Measurements from ENCODE around the gene OGDH.

Gene OGDH

DNA sequence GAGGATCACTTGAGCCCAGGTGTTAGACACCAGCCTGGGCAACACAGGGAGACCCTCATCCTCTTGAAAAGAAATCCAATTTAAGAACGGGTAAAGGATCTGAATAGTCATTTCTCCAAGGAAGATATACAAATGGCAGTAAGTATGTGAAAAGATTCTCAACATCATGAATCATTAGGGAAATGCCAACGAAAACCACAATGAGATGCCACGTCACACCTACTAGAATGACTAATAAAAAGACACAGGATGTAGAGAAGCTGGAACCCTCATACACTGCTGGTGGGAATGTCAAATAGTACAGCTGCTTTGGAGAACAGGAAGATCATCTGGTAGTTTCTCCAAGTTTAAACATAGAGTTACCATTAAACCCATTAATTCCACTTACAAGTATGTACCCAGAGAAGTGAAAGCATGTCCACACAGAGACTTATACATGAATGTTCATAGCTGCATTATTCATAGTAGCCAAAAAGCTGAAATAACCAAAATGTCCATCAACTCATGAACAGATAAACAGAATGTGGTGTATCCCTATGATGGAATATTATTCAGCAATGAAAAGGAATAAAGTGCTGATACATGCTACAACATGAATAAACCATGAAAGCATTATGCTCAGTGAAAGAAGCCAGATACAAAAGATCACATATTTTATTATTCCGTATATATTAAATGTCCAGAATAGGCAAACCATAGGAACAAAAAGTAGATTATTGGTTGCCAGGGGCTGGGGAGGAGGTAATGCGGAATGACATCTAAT, 129.2 kb downstream of the OGDH start:
- no peak for DNase-seq (ENCODE audit: low read depth in 2 of 2, low spot score in 1 of 2)

DNA sequence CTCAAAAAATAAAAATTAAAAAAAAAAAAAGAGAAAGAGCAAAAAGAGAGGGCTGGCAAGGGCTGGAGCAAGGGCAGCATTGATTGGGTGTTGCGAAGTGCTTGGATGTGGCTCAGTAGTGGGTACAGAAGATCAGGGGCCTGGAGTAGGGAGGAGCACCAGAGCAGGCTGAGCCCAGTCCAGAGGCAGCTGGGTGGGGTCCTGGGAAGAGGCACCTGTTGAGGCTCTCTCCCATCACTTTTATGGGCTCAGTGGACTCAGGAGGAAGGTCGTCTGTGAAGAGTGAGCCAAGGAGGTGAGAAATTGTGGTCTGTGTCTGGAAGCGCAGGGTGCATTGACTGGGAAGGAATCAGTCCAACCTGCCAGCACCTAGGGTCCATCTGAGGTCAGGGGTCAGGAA, 130.5 kb downstream of the OGDH start:
- no peak for DNase-seq (ENCODE audit: low read depth in 2 of 2, low spot score in 1 of 2)

DNA sequence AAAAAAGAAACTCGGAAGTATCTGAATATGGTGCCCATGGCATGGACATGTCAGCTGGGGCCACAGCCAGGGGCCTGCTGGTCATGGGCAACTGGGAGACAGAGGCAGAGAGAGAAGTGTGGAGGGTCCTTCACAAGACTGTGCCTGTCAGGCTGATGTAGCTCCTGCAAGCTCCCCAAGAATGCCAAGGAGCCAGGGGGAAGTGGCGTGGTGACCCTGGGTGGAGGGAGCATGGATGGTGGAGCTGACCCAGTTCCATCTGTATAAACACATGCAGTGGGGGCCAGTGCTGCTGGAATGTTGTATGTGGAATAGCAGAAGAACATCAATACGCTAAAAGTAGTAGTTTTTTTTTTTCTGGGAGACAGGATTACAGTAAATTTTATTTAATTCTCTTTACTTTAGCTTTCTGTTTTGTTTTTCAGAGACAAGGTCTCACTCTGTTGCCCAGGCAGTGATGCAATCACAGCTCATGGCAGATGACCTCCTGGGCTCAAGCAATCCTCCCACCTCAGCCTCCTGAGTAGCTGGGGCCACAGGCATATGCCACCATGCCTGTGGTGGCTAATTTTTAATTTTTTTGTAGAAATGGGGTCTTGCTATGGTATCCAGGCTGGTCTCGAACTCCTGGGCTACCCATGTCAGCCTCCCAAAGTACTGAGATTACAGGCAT, 131.8 kb downstream of the OGDH start:
- no peak for DNase-seq (ENCODE audit: low read depth in 2 of 2, low spot score in 1 of 2)

DNA sequence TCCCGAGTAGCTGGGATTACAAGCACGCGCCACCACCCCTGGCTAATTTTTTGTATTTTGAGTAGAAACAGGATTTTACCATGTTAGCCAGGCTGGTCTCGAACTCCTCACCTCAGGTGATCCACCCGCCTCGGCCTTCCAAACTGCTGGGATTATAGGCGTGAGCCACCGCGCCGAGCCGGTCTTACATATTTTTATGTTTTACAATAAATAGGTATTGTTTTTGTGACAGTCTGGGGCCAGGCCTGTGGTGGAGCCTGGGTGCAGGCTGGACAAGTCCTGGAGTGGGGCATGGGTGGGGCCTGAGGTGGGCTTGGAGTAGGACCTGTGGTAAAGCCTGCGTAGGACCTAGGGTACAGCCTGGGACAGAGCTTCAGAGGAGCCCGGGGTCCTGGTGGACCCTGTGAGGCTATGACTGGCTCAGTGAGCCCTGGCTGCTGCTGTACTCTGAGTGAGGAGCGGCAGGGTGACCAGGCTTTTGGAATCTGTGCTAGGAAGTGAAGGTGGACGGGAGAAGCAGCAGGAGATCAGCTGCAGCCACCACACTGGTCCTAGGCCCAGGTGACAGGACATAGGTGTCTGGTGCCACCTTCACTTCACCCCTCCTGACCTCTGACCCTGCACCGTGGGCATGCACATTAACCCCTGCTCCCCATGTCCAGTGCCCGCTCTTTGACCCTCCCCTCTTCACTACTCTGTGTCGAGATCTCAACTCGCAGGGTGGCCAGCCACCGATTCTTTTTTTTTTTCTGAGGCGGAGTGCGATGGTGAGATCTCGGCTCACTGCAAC, 132.6 kb downstream of the OGDH start:
- DNase-seq (ENCODE audit: low read depth in 2 of 2, low spot score in 1 of 2) = no peak

DNA sequence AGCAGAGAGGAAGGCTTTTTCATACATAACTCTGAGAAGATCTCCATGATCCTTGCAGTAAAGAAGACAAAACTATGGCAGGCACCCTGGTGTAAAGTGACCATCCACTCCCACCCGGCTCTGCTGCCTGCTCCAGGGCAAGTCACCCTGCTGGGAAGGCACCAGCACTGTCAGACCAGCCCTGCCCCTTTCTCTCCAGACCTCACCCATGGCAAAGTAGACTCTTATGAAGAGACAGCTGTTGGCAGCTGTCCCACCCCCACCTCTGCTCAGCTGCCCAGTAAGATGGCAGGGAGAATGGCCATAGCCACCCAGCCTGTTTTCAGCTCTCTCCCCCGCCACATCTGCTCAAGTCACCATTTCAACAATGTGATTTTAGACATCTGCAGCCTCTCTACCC, 133.6 kb downstream of the OGDH start:
- DNase-seq (ENCODE audit: low read depth in 2 of 2, low spot score in 1 of 2) = no peak

DNA sequence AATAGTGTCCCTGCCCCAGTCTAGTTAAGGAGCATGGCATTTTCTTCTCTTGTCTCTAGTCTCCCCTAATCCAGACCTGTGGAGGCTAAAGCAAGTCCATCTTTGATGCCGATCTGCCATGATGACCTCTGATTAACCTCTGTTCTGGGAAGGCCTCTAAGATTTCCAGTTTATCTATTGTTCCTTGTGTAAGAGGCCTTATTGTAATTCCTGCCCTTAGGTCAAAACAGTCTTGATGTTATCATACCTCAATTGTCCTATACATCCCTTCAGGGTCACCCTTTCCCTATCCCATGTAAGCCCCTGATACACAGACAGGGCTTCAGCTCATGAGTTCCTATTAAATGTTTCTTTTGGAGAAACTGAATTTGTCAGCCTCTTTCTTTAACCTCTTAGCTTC, 137.3 kb downstream of the OGDH start:
- DNase-seq (ENCODE audit: low read depth in 2 of 2, low spot score in 1 of 2) = no peak

DNA sequence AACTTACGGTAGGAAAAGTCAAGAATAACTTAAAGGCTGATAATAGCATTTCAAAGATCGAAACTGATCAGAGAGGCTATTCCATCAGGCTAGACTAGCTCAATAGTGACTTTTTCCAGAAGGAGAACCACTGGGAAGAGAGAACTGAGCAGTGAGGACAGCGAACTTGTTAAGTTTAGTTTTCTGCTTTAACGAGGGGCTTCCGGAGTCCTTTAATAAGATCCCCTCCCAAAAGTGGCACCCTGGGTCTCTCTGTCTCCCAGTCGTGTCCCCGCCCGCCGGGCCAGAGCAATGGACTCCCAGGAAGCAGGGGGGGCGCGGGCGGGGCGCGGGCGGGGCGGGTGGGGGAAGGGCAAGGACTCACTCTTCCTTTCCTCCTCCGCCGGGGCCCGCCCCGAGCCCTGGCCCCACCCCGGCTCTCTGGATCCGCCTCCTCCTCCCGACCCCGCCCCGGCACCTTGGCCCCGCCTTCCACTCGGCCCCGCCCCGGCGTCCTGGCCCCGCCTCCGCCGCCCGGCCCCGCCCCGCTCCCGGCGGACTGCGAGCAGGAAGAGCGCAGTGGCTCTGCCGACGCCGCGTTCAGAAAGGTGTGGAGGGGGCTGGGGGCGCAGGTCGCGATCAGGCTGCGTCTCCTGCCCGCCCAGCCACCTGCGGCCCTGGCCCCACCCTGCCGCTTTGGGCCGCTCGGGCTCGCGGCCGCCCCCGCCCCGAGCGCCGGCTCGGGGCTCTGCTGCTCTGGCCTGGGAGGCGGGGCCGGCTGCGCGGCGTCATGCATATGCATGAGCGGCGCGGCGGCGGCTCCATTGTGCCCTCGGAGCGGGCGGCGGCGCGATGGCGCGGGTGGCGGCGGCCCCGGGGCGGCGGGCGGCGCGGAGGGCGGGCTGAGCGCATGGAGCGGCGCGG, 141.9 kb downstream of the OGDH start, which contains the start of gene ZMIZ2:
Gene ZMIZ2 (plus strand): TSS at position 803 of the 903 bp plus-strand sequence. CDS start 7,403 bp downstream, outside the sequence.
- peak; percentile 82 to 87 for DNase-seq (ENCODE audit: low read depth in 2 of 2, low spot score in 1 of 2)

DNA sequence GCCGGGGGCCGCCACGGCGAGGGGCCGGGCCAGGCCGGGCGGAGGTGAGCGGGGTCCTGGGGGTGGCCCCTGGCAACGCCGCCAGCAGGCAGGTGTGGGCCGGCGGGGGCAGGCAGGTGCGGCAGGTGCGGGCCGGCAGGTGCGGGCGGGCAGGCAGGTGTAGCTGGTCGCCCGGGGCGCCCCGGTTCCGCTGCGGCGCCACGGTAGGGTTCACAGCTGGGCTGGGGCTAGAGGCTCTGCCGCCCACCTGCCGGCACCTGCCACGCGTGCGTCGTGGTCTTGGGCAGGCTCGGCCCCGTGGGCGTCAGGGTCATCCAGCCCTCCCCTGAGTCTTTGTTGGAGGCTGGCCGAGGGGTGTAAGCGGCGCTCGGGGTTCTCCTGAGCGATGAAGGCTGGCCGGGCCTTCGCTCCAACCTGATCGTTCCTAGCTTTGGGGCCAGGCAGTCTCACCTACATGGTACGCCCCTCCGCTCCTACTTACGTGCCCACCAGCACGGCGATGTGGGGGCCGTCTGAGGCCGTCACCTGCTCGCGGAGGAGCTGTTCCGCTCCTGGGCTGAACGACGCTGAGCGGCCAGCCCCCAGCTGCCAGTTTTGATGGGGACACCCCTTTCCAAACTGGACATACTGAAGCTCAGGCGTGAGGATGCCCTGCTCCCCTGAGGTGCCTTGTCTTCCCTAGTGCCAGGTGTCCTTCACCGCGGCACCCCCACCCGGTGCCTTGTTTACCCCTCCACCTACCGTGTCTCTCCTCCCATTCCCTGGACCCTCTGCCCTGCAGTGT, 142.7 kb downstream of the OGDH start:
- DNase-seq (ENCODE audit: low read depth in 2 of 2, low spot score in 1 of 2) = no peak

DNA sequence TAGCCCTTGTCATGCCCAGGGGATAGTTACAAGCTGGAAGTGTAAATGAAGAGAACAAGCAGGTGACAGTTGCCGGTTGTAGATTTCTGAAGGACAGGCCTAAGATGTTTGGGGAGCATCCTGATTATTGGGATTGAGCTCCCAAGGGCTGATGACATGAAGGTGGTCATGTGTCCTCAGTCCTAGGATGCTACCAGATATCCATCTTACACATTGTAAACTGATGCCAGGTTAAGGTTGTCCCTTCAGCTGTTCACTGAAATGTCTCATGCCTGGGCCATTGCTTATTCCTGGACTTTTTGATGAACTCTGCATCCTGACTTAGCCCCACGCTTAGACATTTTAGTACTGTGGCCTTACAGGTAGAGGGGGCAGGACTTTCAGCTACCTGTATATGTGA, 143.6 kb downstream of the OGDH start:
- no peak for DNase-seq (ENCODE audit: low read depth in 2 of 2, low spot score in 1 of 2)

DNA sequence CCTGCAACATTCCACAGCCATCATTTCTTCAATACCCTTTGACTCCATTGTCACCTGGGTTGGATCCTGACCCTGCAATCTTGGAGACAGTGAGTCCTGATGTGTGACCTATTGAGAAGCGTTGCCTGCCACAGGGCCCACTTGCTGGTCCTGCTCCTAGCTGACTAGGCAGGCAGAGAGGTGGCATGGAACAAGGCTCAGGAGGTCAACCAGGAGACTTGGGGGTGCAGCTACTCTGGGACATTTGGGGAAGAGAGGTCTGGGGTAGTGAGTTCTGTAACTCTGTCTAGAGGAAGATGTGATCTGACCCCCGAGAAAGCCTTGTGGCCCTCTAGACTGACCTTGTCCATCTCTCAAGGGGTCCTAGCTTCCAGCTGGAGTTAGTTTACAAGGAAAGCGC, 144.0 kb downstream of the OGDH start:
- DNase-seq (ENCODE audit: low read depth in 2 of 2, low spot score in 1 of 2) = no peak

DNA sequence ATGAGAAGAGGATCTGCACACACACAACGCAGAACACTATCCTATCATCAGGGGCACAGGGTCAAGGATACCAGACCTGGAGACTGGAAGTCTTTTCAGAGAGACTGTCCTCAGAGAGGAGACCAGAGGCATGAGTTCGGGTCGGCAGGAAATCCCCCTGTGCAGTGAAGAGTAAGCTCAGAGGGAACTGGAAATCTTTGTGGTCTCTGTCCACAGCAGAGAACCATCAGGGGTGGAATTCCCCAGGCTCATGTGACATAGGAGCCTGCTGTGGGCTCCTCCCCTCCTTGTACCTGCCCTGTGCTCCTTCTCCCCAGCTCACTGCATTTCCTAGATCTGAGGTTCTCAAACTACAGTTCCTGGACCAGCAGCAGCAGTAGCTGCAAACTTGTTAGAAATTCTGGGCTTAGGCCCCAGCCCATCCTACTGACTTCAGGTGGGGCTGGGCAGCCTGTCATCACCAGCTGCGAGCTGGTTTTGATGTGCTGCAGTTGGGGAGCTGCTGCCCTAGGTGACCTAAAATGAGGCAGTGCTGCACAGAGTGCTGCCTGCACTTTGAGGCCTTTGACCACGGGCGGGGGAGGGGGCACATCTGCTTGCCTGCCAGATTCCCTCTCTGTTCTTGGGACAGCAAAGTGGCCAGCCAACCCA, 144.6 kb downstream of the OGDH start:
- peak in 1 of 2 donors; percentile 9 for DNase-seq (ENCODE audit: low read depth in 2 of 2, low spot score in 1 of 2)

DNA sequence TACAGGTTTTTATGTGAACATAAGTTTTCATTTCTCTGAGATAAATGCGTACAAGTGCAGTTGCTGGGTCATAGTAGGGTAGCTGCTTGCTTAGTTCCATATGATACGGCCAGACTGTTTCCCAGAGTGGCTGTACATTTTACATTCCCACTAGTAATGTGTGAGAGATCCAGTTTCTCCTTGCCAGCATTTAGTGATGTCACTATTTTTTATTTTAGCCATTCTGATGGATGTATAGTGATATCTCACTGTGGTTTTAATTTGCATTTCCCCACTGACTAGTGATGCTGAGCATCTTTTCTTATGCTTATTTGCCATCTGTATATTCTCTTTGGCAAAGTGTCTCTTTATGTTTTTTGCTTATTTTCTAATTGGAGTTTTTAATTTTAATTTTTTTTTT, 146.4 kb downstream of the OGDH start:
- no peak for DNase-seq (ENCODE audit: low read depth in 2 of 2, low spot score in 1 of 2)

DNA sequence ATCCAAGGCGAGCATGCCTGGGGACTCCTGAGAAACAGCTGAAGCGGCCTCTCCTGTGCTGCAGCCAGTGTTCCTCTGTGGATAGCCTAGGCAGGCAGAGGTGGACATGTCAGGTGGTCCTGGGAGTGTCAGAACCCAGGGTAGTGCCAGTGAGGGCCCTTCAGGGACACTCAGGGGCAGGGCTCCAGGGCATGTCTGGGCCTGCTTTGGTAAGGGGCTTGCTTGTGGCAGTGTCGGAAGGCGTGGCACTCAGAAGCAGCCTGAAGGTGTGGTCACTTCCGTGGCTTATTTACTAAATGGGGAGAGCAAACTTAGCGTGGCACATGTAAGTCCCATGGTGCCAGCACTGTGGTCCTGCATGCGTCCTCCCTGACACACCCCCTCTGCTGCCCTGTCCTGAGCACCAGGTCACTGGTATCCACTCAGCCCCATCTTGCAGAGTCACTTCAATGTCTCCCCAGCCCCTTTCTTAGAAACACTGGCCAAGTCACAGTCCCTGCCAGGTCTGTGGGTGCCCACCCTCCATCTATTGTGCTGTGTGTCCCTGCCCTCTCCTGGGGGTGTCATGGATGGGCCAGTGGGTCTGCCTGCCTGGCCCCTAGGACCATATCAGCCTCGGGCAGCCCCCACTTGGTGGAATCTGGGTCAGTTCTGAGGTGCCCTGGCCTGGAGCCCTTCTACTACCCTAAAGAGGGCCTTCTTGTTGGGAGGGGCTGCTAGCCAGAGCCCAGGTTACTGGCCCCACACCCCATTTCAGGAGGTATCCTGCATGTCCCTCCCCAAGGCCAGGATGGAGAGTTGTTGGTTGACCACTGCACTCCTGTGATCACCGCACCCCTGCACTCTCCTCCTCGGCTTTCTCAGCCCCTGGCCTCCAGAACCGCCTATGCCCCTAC, 148.6 kb downstream of the OGDH start:
- no peak for DNase-seq (ENCODE audit: low read depth in 2 of 2, low spot score in 1 of 2)

DNA sequence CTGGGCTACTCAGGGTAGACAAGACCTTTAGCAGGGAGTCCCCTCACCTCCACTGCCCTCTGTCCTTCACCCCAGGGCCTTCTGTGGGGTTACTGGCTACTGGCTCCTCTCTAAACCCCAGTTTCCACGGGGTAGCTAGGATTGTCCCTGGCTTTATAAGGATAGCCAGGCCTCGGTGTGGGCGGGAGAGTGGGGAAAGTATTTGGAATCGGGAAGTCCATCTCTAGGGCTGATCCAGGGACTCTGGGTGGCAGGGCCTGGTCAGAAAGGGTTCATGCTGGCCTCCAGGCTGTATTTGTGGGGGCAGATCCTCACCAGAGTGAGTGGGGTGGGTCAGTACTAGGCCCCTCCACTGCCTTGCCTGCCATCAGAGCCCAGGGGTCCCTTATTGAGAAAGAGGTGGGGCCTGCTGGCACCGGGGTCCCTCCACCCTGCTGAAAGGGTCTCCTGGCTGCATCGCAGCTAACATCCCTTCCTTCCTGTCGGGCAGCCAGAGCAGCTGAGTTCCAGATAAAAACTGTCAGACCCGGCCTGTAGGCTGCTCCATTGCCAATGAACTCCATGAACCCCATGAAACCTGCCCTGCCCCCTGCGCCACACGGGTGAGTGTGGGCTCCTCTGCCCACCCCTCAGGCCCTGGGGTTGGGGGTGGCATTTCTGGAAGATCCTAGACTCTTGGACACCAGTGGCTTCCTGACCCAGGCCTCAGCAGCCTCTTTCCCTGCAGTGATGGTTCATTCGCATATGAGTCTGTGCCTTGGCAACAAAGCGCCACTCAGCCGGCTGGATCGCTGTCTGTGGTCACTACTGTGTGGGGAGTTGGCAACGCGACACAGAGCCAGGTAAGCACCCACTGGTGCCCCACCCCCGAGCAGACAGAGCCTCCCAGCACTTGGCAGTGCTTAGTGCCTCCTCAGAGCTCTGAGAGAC, 149.5 kb downstream of the OGDH start:
- DNase-seq (ENCODE audit: low read depth in 2 of 2, low spot score in 1 of 2) = no peak

DNA sequence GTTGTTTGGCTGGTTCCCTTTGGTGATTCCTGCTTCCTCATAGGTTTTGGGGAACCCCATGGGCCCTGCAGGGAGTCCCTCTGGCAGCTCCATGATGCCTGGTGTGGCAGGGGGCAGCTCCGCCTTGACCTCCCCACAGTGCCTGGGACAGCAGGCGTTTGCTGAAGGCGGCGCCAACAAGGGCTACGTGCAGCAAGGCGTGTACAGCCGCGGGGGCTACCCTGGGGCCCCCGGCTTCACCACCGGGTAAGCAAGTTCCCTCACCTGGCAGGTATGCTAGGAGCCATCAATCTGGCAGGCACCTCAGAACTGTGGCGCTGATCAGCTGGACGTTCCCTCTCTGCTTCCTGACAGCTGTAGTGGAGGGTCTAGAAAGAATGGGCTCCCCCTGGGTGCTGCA, 150.5 kb downstream of the OGDH start:
- DNase-seq (ENCODE audit: low read depth in 2 of 2, low spot score in 1 of 2) = no peak

DNA sequence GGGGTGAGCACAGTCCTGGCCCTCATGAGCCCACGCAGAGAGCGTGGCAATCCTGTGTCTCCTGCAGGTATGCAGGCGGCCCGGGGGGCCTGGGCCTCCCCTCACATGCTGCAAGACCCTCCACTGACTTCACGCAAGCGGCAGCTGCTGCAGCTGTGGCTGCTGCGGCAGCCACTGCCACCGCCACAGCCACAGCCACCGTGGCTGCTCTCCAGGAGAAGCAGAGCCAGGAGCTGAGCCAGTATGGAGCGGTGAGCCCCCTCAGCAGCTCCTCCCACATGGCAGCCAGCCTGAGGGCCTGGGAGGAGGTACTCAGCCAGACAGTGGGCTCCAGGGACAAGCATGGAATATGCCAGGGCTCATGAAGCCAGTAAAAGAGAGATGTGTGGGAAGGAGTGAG, 150.9 kb downstream of the OGDH start:
- DNase-seq (ENCODE audit: low read depth in 2 of 2, low spot score in 1 of 2) = no peak

DNA sequence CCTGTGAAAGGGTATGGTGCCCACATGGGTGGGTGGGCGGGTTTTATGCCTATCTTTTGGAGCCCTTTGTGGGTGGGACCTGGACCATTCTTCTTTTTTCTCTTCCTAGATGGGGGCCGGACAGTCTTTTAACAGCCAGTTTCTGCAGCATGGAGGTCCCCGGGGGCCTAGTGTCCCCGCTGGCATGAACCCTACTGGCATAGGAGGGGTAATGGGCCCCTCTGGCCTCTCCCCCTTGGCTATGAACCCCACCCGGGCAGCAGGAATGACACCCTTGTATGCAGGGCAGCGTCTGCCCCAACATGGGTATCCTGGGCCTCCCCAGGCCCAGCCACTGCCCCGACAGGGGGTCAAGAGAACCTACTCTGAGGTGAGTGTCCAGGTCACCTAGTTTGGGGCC, 151.3 kb downstream of the OGDH start:
- no peak for DNase-seq (ENCODE audit: low read depth in 2 of 2, low spot score in 1 of 2)

Data from stimulated activated CD8-positive, alpha-beta memory T cell treated with anti-CD3 and anti-CD28 coated beads, Interleukin-4, amount 100 ng/mL, for 1 hour (primary cell).